ENCODE data around the gene CFAP74. TPM values are rescaled to one million over a fixed set of nuclear protein-coding genes. Genes with fewer than 3 reads are reported as not detected.
A peak's percentile ranks its signal among the peaks of the same experiment; 100 is the strongest.

CFAP74 gene
- total RNA-seq, 1 experiment from 2014 or later: not detected

DNA sequence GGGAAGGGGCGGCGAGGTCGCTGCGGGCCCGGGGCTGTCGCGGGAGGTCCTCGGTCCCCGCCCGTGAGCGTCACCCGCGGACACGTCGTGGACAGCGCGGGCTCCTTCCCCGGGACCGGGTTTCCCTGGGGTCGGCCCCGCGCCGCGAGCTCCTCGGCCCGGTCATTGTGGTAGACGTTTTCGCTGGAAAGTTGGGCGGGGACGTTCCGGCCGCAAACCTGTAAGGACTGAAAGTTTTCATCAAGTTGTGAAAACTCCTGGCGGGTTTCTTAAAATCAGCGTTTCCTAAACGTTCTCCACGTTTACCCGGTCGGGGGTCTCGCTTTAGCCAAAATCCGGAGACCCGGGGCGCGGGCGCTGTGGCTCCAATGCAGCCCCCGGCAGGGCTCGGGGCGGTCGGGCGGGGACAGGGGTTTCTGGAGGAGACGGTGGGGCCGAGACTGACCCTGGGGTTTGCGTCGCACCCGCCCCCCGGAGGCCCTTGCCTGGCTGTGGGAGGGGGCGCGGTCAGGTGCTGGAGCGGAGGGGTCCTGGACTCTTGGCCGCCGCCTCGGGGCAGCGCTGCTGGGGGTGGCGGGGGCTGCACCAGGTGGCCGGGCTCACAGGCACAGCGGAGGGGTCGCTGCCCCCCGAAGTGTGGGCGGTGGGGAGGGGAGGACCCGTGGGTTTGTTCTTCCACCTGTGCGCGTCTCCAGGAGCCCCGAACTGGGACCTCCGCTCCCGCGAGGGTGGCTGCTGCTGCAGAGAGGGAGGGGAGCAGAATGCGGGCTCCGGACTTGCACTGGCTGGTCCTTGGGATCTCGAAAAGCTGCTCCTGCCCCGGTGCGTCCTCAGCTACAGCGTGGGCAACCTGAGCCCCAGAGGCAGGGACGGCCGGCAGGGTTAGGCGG is 47.5 kb upstream of the CFAP74 start:
- peak; percentile 0; the same call in 1 of the 2 replicates for ATAC-seq
- Histone ChIP-seq H3K4me2 (ENCODE audit: low read length) (peak overlapping the region; percentile 96), H3K4me1 (ENCODE audit: insufficient read depth, low read length) (peaks cover 15% of the 10 kb centered on the region), H3K27me3 (ENCODE audit: low read length) (no peaks in the 10 kb centered on the region), H3K79me2 (ENCODE audit: low read length) (peaks cover 38% of the 10 kb centered on the region), H3K27ac (ENCODE audit: low read length) (no peak overlapping the region), H2AFZ (ENCODE audit: low read length) (peak overlapping the region; percentile 80), H3K36me3 (ENCODE audit: low read depth, low read length) (peaks cover 6% of the 10 kb centered on the region; the same call in 1 of the 2 replicates), H3F3A (ENCODE audit: low read length, unreplicated experiment) (no peaks in the 10 kb centered on the region), H3K9me2 (replicated peaks; ENCODE audit: low read length) (no peaks in the 10 kb centered on the region), H3K9ac (ENCODE audit: low read length) (peak overlapping the region; percentile 71), H3K9me3 (ENCODE audit: low read length) (no peaks in the 10 kb centered on the region), H3K4me3 (ENCODE audit: low read length) (peak overlapping the region; percentile 90), H4K20me1 (ENCODE audit: low read length) (no peaks in the 10 kb centered on the region)
- TF ChIP-seq CTCF (conservative IDR thresholded peaks at IDR 0.05; ENCODE audit: low read depth, low read length): no peak
- TF ChIP-seq EZH2phosphoT487 (IDR thresholded peaks at IDR 0.05; ENCODE audit: borderline replicate concordance, low read length): no peak
- no peak for TF ChIP-seq EZH2 (IDR thresholded peaks at IDR 0.05; ENCODE audit: low read length, unreplicated experiment)
- DNase-seq: peak; percentile 22
- intact Hi-C loops (cut with micrococcal nuclease): loop anchor here (1.0 kb wide), 1 partner anchor 81 kb away; no protein-coding TSS in a partner anchor
- BruUV-seq (replicated peaks): TSS peak; percentile 30
- CTCF ChIA-PET: interaction anchor here (1.0 kb wide), 1 partner anchor 107 kb away, joined by 4 read pairs; no protein-coding TSS in a partner anchor
- POLR2A ChIA-PET (ENCODE audit: unreplicated experiment): interaction anchor here (0.6 kb wide), 1 partner anchor 159 kb away, joined by 4 read pairs; no protein-coding TSS in a partner anchor

- no peaks in the 10 kb centered on the region for H4K20me1 ChIP-seq (ENCODE audit: low read length)
- intact Hi-C loops (cut with micrococcal nuclease): loop anchor here (1.0 kb wide), 1 partner anchor 82 kb away; no protein-coding TSS in a partner anchor
- POLR2A ChIA-PET (ENCODE audit: unreplicated experiment): interaction anchor here (0.6 kb wide), 1 partner anchor 158 kb away, joined by 4 read pairs; no protein-coding TSS in a partner anchor
- H3K9ac ChIP-seq (ENCODE audit: low read length): peak overlapping the region; percentile 71
- H2AFZ ChIP-seq (ENCODE audit: low read length): peak overlapping the region; percentile 80
- peaks cover 38% of the 10 kb centered on the region for H3K79me2 ChIP-seq (ENCODE audit: low read length)
- BruUV-seq (replicated peaks): no TSS peak
- H3K9me3 ChIP-seq (ENCODE audit: low read length): no peaks in the 10 kb centered on the region
- TF ChIP-seq CTCF (conservative IDR thresholded peaks at IDR 0.05; ENCODE audit: low read depth, low read length) (no peak), EZH2phosphoT487 (IDR thresholded peaks at IDR 0.05; ENCODE audit: borderline replicate concordance, low read length) (no peak), EZH2 (IDR thresholded peaks at IDR 0.05; ENCODE audit: low read length, unreplicated experiment) (no peak)
- no peaks in the 10 kb centered on the region for H3K27me3 ChIP-seq (ENCODE audit: low read length)
- peak; percentile 65 for DNase-seq
- H3K27ac ChIP-seq (ENCODE audit: low read length): no peak overlapping the region
- peaks cover 15% of the 10 kb centered on the region for H3K4me1 ChIP-seq (ENCODE audit: insufficient read depth, low read length)
- CTCF ChIA-PET: interaction anchor here (1.0 kb wide), 1 partner anchor 106 kb away, joined by 4 read pairs; no protein-coding TSS in a partner anchor
- H3K36me3 ChIP-seq (ENCODE audit: low read depth, low read length): peaks cover 2% of the 10 kb centered on the region; the same call in 1 of the 2 replicates
- H3K9me2 ChIP-seq (replicated peaks; ENCODE audit: low read length): no peaks in the 10 kb centered on the region
- peak; percentile 39 for ATAC-seq
- peak overlapping the region; percentile 96 for H3K4me2 ChIP-seq (ENCODE audit: low read length)
- H3K4me3 ChIP-seq (ENCODE audit: low read length): peak overlapping the region; percentile 90
- H3F3A ChIP-seq (ENCODE audit: low read length, unreplicated experiment): no peaks in the 10 kb centered on the region
Measured at GRCh38 chr1:2050461-2050792, 46.8 kb upstream of the CFAP74 start.

Data from PC-3 (cell line).